ENCODE results near the gene RXRB.

- peak; percentile 67 for TF ChIP-seq POLR2A (IDR thresholded peaks at IDR 0.05; ENCODE audit: low read depth, low read length)
- TF ChIP-seq, protein P1, sequence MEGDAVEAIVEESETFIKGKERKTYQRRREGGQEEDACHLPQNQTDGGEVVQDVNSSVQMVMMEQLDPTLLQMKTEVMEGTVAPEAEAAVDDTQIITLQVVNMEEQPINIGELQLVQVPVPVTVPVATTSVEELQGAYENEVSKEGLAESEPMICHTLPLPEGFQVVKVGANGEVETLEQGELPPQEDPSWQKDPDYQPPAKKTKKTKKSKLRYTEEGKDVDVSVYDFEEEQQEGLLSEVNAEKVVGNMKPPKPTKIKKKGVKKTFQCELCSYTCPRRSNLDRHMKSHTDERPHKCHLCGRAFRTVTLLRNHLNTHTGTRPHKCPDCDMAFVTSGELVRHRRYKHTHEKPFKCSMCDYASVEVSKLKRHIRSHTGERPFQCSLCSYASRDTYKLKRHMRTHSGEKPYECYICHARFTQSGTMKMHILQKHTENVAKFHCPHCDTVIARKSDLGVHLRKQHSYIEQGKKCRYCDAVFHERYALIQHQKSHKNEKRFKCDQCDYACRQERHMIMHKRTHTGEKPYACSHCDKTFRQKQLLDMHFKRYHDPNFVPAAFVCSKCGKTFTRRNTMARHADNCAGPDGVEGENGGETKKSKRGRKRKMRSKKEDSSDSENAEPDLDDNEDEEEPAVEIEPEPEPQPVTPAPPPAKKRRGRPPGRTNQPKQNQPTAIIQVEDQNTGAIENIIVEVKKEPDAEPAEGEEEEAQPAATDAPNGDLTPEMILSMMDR (IDR thresholded peaks at IDR 0.05; ENCODE audit: extremely low read depth in 1 of 2, insufficient read depth in 1 of 2, low read depth in 1 of 2, low read length in 2 of 2): no peak
Measured at GRCh38 chr6:33204415-33205190, 4.1 kb upstream of the RXRB start, which contains the start of gene HSD17B8.
